HL-60 (cell line): ENCODE measurements around the gene LENEP.
A peak's percentile ranks its signal among the peaks of the same experiment; 100 is the strongest.

Source experiments
- DNase-seq, 2 experiments: peaks; one replicate each; pipeline ENCODE4 v3.0.0-alpha.2; 2010 to 2020; ENCODE audit warnings: low read depth in 1 of 2, low spot score in 1 of 2
- H3K27ac ChIP-seq: fragments of 250-450 bp; sonication (Bioruptor Pico); replicated peaks from 2 replicates; pipeline ENCODE4 v1.5.1; 2020; ENCODE audit warnings: mild to moderate bottlenecking, moderate library complexity
- H3K27me3 ChIP-seq: fragments of 250-450 bp; sonication (Bioruptor Pico); 2 replicates; pipeline ENCODE4 v1.5.1; 2021; ENCODE audit warnings: mild to moderate bottlenecking, moderate library complexity; ENCODE audit not compliant: insufficient read depth, poor library complexity, severe bottlenecking
- H3K4me3 ChIP-seq: replicated peaks from 2 replicates; pipeline ENCODE4 v1.5.1; 2011; ENCODE audit warnings: mild to moderate bottlenecking, control low read depth, low read length; ENCODE audit not compliant: insufficient read depth
- CTCF ChIP-seq: IDR thresholded peaks from one replicate; pipeline ENCODE4 v1.5.1; 2011; ENCODE audit warnings: low read length, control low read depth, inconsistent platforms; ENCODE audit not compliant: insufficient read depth
- GABPA ChIP-seq: IDR thresholded peaks from 2 replicates; pipeline ENCODE4 v1.6.1; 2012; ENCODE audit warnings: low read depth
- POLR2AphosphoS5 ChIP-seq: IDR thresholded peaks from 2 replicates; pipeline ENCODE4 v1.6.1; 2012; ENCODE audit warnings: low read depth
- REST ChIP-seq: IDR thresholded peaks from 2 replicates; pipeline ENCODE4 v1.6.1; 2012; ENCODE audit warnings: low read depth; ENCODE audit not compliant: insufficient replicate concordance
- SPI1 ChIP-seq: IDR thresholded peaks from 2 replicates; pipeline ENCODE4 v1.6.1; 2012; ENCODE audit warnings: low read depth, mild to moderate bottlenecking, borderline replicate concordance

LENEP gene

GRCh38 chr1:155007251-155007828 is 14.0 kb downstream of the LENEP start:
- no peak for DNase-seq
- Histone ChIP-seq H3K4me3 (peak overlapping the region; percentile 76), H3K27me3 (no peaks in the 10 kb centered on the region), H3K27ac (peak overlapping the region; percentile 94)
- TF ChIP-seq REST (no peak), CTCF (no peak), SPI1 (no peak), POLR2AphosphoS5 (no peak), GABPA (no peak)

- peak; percentile 90 to 92 for DNase-seq
- H3K27me3 ChIP-seq, result no peaks in the 10 kb centered on the region
- peak overlapping the region; percentile 76 for H3K4me3 ChIP-seq
- TF ChIP-seq SPI1 (peak; percentile 13; the same call in 1 of the 2 replicates), CTCF (no peak), REST (no peak), POLR2AphosphoS5 (peak; percentile 48; the same call in 1 of the 2 replicates)
- H3K27ac ChIP-seq, result peak overlapping the region; percentile 94
Observed at GRCh38 chr1:155008015-155008941, 14.9 kb downstream of the LENEP start.

DNA sequence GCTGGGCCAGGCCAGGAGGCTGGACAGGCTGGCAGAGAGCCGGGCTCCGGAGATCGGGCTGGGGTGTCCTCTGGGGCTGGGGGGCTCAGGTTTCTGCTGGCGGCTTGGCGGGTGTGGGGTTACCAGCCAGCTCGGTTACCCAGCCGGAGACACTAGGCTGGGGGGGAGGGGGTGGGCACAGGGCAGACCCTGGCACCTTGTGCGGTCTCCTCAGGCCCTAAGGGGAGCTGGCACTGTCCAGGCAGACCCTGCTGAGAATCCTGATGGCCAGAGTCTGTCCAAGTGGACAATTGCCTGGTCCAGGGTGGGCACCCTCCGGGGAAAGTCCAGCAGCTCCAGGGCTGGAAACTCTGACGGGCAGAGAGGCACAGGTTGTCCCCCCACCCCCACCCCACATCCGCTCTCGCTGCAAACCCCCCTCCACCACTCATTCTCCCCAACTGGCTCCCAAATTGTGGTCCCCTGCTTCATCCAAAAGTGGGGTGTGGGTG is 15.9 kb downstream of the LENEP start:
- H3K27me3 ChIP-seq, result no peaks in the 10 kb centered on the region
- H3K27ac ChIP-seq, result peak overlapping the region; percentile 94
- TF ChIP-seq POLR2AphosphoS5 (0 out of 2 replicates have a peak, but pooled peaks have one; percentile 2), CTCF (no peak)
- no peak for DNase-seq
- peak overlapping the region; percentile 76 for H3K4me3 ChIP-seq
